GM15510 (cell line): ENCODE measurements around the gene ATP2C2.

Source experiments
- POLR2A ChIP-seq: IDR thresholded peaks from 3 replicates; pipeline ENCODE4 v1.6.1; 2011; ENCODE audit warnings: borderline replicate concordance; ENCODE audit not compliant: insufficient read length; ENCODE audit errors: extremely low read depth

The ATP2C2 gene

GRCh38 chr16:84368308-84368996 is at the start of gene ATP2C2:
Gene ATP2C2 (plus strand): TSS chr16:84368538. CDS start chr16:84368616, 78 bp downstream.
- TF ChIP-seq POLR2A = no peak

- no peak for TF ChIP-seq POLR2A
These were observed 49.1 kb upstream of the ATP2C2 start for GRCh38 chr16:84319146-84319760.

- TF ChIP-seq POLR2A = no peak
These were observed 47.8 kb upstream of the ATP2C2 start for GRCh38 chr16:84320511-84320910.

- TF ChIP-seq POLR2A = no peak
These were observed 46.4 kb upstream of the ATP2C2 start for GRCh38 chr16:84321932-84322331.

GRCh38 chr16:84322749-84323148 is 45.6 kb upstream of the ATP2C2 start:
- no peak for TF ChIP-seq POLR2A

GRCh38 chr16:84323606-84324005 is 44.7 kb upstream of the ATP2C2 start:
- no peak for TF ChIP-seq POLR2A

GRCh38 chr16:84324434-84325262 is 43.7 kb upstream of the ATP2C2 start:
- TF ChIP-seq POLR2A = no peak

- TF ChIP-seq POLR2A = no peak
These were observed 41.8 kb upstream of the ATP2C2 start for GRCh38 chr16:84326545-84326944.

- no peak for TF ChIP-seq POLR2A
These were observed 40.3 kb upstream of the ATP2C2 start for GRCh38 chr16:84327926-84328505.

- no peak for TF ChIP-seq POLR2A
These were observed 39.3 kb upstream of the ATP2C2 start for GRCh38 chr16:84329016-84329415.

- TF ChIP-seq POLR2A = no peak
These were observed 38.3 kb upstream of the ATP2C2 start for GRCh38 chr16:84329843-84330684.

GRCh38 chr16:84330685-84331050 is 37.7 kb upstream of the ATP2C2 start:
- TF ChIP-seq POLR2A = no peak

- no peak for TF ChIP-seq POLR2A
These were observed 36.1 kb upstream of the ATP2C2 start for GRCh38 chr16:84331998-84332780.

- TF ChIP-seq POLR2A = no peak
These were observed 35.2 kb upstream of the ATP2C2 start for GRCh38 chr16:84332975-84333684.

GRCh38 chr16:84334058-84334457 is 34.3 kb upstream of the ATP2C2 start:
- TF ChIP-seq POLR2A = no peak
